Thymus (tissue), 11 donors: ENCODE measurements around the gene PBRM1. TPM values are rescaled to one million over a fixed set of nuclear protein-coding genes. Genes with fewer than 3 reads are reported as not detected.

ENCODE experiments used
- DNase-seq, 9 donors: peaks; one replicate each; pipeline ENCODE4 v3.0.0-alpha.2; 2013; ENCODE audit warnings: low spot score in 9 of 9, low read depth in 6 of 9, missing footprints in 1 of 9
- H3K27ac ChIP-seq, 2 donors: one replicate each; pipeline ENCODE4 v1.5.1; 2013; ENCODE audit warnings: control low read depth in 1 of 2, low read depth in 1 of 2, low read length in 1 of 2, mild to moderate bottlenecking in 1 of 2, moderate library complexity in 1 of 2
- H3K27me3 ChIP-seq, 2 donors: one replicate each; pipeline ENCODE4 v1.5.1; 2013; ENCODE audit warnings: low read length in 1 of 2; ENCODE audit not compliant: control insufficient read depth in 2 of 2, insufficient read depth in 1 of 2
- H3K36me3 ChIP-seq, 2 donors: one replicate each; pipeline ENCODE4 v1.5.1; 2013; ENCODE audit warnings: low read length in 1 of 2, mild to moderate bottlenecking in 1 of 2, moderate library complexity in 1 of 2; ENCODE audit not compliant: control insufficient read depth in 2 of 2, insufficient read depth in 2 of 2
- H3K4me1 ChIP-seq, 2 donors: one replicate each; pipeline ENCODE4 v1.5.1; 2013; ENCODE audit warnings: low read length in 2 of 2; ENCODE audit not compliant: control insufficient read depth in 2 of 2, insufficient read depth in 2 of 2
- H3K4me3 ChIP-seq, 2 donors: one replicate each; pipeline ENCODE4 v1.5.1; 2013; ENCODE audit warnings: low read length in 2 of 2, control low read depth in 1 of 2, mild to moderate bottlenecking in 1 of 2
- H3K9me3 ChIP-seq, 2 donors: one replicate each; pipeline ENCODE4 v1.5.1; 2013; ENCODE audit warnings: low read length in 1 of 2, mild to moderate bottlenecking in 1 of 2; ENCODE audit not compliant: control insufficient read depth in 2 of 2, insufficient read depth in 1 of 2
- WGBS: extraction: QIAGEN DNeasy Blood & Tissue Kit; methylation state at CpG from one replicate; pipeline ENCODE4 v1.1.7; 2013; 5-methylcytosine and 5-hydroxymethylcytosine counted together
- polyA plus RNA-seq: library from polyadenylated mRNA; stranded (reverse); fragments of 200-250 nt; gene quantifications from one replicate; pipeline ENCODE4 v1.2.3, GENCODE V29; 2013
- total RNA-seq: library from RNA; stranded (reverse); fragments of 120-200 nt; gene quantifications from one replicate; pipeline ENCODE4 v1.2.4, GENCODE V29; 2013
- donor health status: healthy.

PBRM1 gene
- total and polyA plus RNA-seq, 2 donors, result 15.7 to 48.1 TPM

GRCh38 chr3:52506266-52506966 lies 179.3 kb downstream of the PBRM1 start:
- no peaks in the 10 kb centered on the region for H3K9me3 ChIP-seq
- DNase-seq, result no peak
- no peaks in the 10 kb centered on the region for H3K27me3 ChIP-seq
- H3K27ac ChIP-seq, result no peak overlapping the region
- no peak overlapping the region for H3K4me3 ChIP-seq
- H3K36me3 ChIP-seq, result no peaks in the 10 kb centered on the region
- no peaks in the 10 kb centered on the region for H3K4me1 ChIP-seq
- 94% methylated on average over 27 of the region's 27 CpGs for WGBS

- no peak for DNase-seq
- Histone ChIP-seq H3K36me3 (no peaks in the 10 kb centered on the region), H3K27ac (no peak overlapping the region), H3K4me1 (no peaks in the 10 kb centered on the region), H3K9me3 (no peaks in the 10 kb centered on the region), H3K4me3 (no peak overlapping the region), H3K27me3 (no peaks in the 10 kb centered on the region)
- 99% methylated on average over 10 of the region's 10 CpGs for WGBS
These were observed 180.7 kb downstream of the PBRM1 start for GRCh38 chr3:52504977-52505376.

- Histone ChIP-seq H3K27ac (no peak overlapping the region), H3K36me3 (no peaks in the 10 kb centered on the region), H3K9me3 (no peaks in the 10 kb centered on the region), H3K4me3 (no peak overlapping the region), H3K27me3 (peaks cover 0 to 4% of the 10 kb centered on the region in 2 donors), H3K4me1 (peaks cover 0 to 4% of the 10 kb centered on the region in 2 donors)
- DNase-seq, result no peak
- 88% methylated on average over 23 of the region's 23 CpGs for WGBS
These were observed 181.8 kb downstream of the PBRM1 start for GRCh38 chr3:52503788-52504424.

GRCh38 chr3:52502808-52503350 lies 182.8 kb downstream of the PBRM1 start:
- Histone ChIP-seq H3K27me3 (peaks cover 0 to 12% of the 10 kb centered on the region in 2 donors), H3K9me3 (no peaks in the 10 kb centered on the region), H3K27ac (no peak overlapping the region), H3K4me1 (peaks cover 0 to 14% of the 10 kb centered on the region in 2 donors), H3K4me3 (no peak overlapping the region), H3K36me3 (no peaks in the 10 kb centered on the region)
- WGBS, result 96% methylated on average over 11 of the region's 11 CpGs
- no peak for DNase-seq

- no peak for DNase-seq
- Histone ChIP-seq H3K36me3 (no peaks in the 10 kb centered on the region), H3K27me3 (peaks cover 0 to 14% of the 10 kb centered on the region in 2 donors), H3K9me3 (no peaks in the 10 kb centered on the region), H3K4me3 (no peak overlapping the region), H3K4me1 (peaks cover 0 to 14% of the 10 kb centered on the region in 2 donors), H3K27ac (no peak overlapping the region)
- 99% methylated on average over 11 of the region's 11 CpGs for WGBS
These were observed 183.7 kb downstream of the PBRM1 start for GRCh38 chr3:52502001-52502400.

GRCh38 chr3:52501046-52501445 lies 184.7 kb downstream of the PBRM1 start:
- 91% methylated on average over 11 of the region's 11 CpGs for WGBS
- H3K4me3 ChIP-seq, result no peak overlapping the region
- no peak overlapping the region for H3K27ac ChIP-seq
- no peaks in the 10 kb centered on the region for H3K36me3 ChIP-seq
- H3K27me3 ChIP-seq, result peaks cover 0 to 21% of the 10 kb centered on the region in 2 donors
- DNase-seq, result no peak
- H3K4me1 ChIP-seq, result peaks cover 0 to 14% of the 10 kb centered on the region in 2 donors
- H3K9me3 ChIP-seq, result no peaks in the 10 kb centered on the region

- Histone ChIP-seq H3K36me3 (peaks cover 2 to 3% of the 10 kb centered on the region in 2 donors), H3K4me1 (peaks cover 0 to 23% of the 10 kb centered on the region in 2 donors), H3K4me3 (no peak overlapping the region), H3K9me3 (no peaks in the 10 kb centered on the region), H3K27ac (no peak overlapping the region), H3K27me3 (peaks cover 0 to 35% of the 10 kb centered on the region in 2 donors)
- WGBS, result 12% methylated on average over 24 of the region's 24 CpGs
- peak in 5 of 9 donors; percentile 6 to 45 (median 13) for DNase-seq
These were observed 187.3 kb downstream of the PBRM1 start for GRCh38 chr3:52498137-52499054.

- Histone ChIP-seq H3K4me3 (no peak overlapping the region), H3K4me1 (peaks cover 0 to 23% of the 10 kb centered on the region in 2 donors), H3K27me3 (peaks cover 0 to 35% of the 10 kb centered on the region in 2 donors), H3K36me3 (peaks cover 26 to 27% of the 10 kb centered on the region in 2 donors), H3K9me3 (no peaks in the 10 kb centered on the region), H3K27ac (no peak overlapping the region)
- 88% methylated on average over 16 of the region's 16 CpGs for WGBS
- no peak for DNase-seq
These were observed 189.7 kb downstream of the PBRM1 start for GRCh38 chr3:52495777-52496602.
